Regular cardiac myocyte (primary cell): Measurements from ENCODE around the gene OLFM1. TPM values are rescaled to one million over a fixed set of nuclear protein-coding genes. Genes with fewer than 3 reads are reported as not detected.

Experiments used
- total RNA-seq: library from RNA; depleted of rRNA; stranded (reverse); fragments of >200 nt; gene quantifications from 2 replicates; pipeline ENCODE4 v1.2.3, GENCODE V29; 2014

OLFM1 gene
- 1.2 and 5.1 TPM in 2 replicates for total RNA-seq

DNA sequence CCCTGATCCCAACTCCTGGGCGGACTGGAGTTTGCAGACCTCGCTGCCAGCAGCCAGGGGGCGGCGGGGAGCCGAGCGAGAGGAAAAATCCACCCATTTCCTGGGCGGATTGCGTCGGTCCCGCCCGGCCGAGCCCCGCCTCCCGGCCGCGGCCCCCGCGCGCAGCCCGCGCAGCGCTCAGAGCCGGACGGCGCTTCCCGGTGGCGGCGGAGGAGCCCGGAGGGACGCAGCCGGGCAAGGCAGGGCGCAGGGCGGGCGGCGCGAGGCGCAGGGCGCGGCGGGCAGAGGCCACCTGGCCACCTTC, at the start of gene OLFM1:
Gene OLFM1, plus strand, starts transcription at position 180 of the 304 bp plus-strand sequence. CDS start 322 bp downstream, outside the sequence.

Other genes with a start within 250 kb of the OLFM1 start
- gene FCN2, start 206.9 kb upstream of the OLFM1 start, total RNA-seq, result 0.28 TPM in 1 of 2 replicates, not detected in the other
- gene FCN1, start 169.8 kb upstream of the OLFM1 start, total RNA-seq, result not detected in 2 replicates